Panc1 (cell line): ENCODE data around the gene SPINK1. TPM values are rescaled to one million over a fixed set of nuclear protein-coding genes. Genes with fewer than 3 reads are reported as not detected.
A peak's percentile ranks its signal among the peaks of the same experiment; 100 is the strongest.

Experiments
- ATAC-seq: fragments of 200-7000 bp; cut with Tn5 transposase; 2 replicates; pipeline ENCODE4 v1.9.1; 2020; ENCODE audit warnings: mild to moderate bottlenecking, moderate library complexity
- BruUV-seq: library from RNA; stranded (reverse); fragments of 400-500 nt; replicated peaks from 2 replicates; lab custom pipeline; 2021; lab: Mats Ljungman, UMichigan
- CTCF ChIA-PET: fragments of 300-600 bp; sonication (Branson Sonifier 250); formaldehyde crosslinking; loops from one replicate; lab custom pipeline; 2022; ENCODE audit warnings: antibody characterized with exemption; lab: Charles Lee
- POLR2A ChIA-PET: fragments of 300-600 bp; sonication (Branson Sonifier 250); formaldehyde crosslinking; loops from one replicate; lab custom pipeline; 2022; ENCODE audit warnings: antibody characterized with exemption; lab: Charles Lee
- DNase-seq: peaks from one replicate; pipeline ENCODE4 v3.0.0-alpha.2; 2010; ENCODE audit warnings: low read depth, low spot score
- H3K27ac ChIP-seq: 2 replicates; pipeline ENCODE4 v1.5.1; 2011; ENCODE audit warnings: mild to moderate bottlenecking, low read length, inconsistent platforms
- H3K27me3 ChIP-seq: fragments of 200-500 bp; sonication (Bioruptor generic); 2 replicates; pipeline ENCODE4 v1.6.0; 2014; ENCODE audit warnings: low read length, inconsistent platforms; ENCODE audit not compliant: control insufficient read depth, insufficient read depth
- H3K36me3 ChIP-seq: fragments of 200-500 bp; sonication (Bioruptor generic); 2 replicates; pipeline ENCODE4 v1.5.1; 2014; ENCODE audit warnings: inconsistent platforms, mild to moderate bottlenecking, low read length, moderate library complexity; ENCODE audit not compliant: control insufficient read depth, insufficient read depth
- H3K4me1 ChIP-seq: 2 replicates; pipeline ENCODE4 v1.5.1; 2011; ENCODE audit warnings: inconsistent platforms, mild to moderate bottlenecking, low read length, moderate library complexity; ENCODE audit not compliant: control insufficient read depth, insufficient read depth
- H3K4me3 ChIP-seq, 2 experiments: 2 replicates each; pipeline ENCODE4 v1.5.1; 2011 to 2012; ENCODE audit warnings: low read depth in 2 of 2, low read length in 2 of 2, mild to moderate bottlenecking in 2 of 2, inconsistent platforms in 1 of 2, moderate library complexity in 1 of 2
- H3K9me3 ChIP-seq: fragments of 200-500 bp; sonication (Bioruptor generic); 2 replicates; pipeline ENCODE4 v1.5.1; 2014; ENCODE audit warnings: low read depth, mild to moderate bottlenecking, inconsistent platforms, low read length, moderate library complexity; ENCODE audit not compliant: control insufficient read depth, insufficient read depth
- POLR2AphosphoS5 ChIP-seq: IDR thresholded peaks from 2 replicates; pipeline ENCODE4 v1.6.1; 2012; ENCODE audit warnings: mild to moderate bottlenecking, low read depth, low read length, moderate library complexity
- SIN3A ChIP-seq: IDR thresholded peaks from 2 replicates; pipeline ENCODE4 v1.6.1; 2012; ENCODE audit warnings: low read depth, mild to moderate bottlenecking, low read length, moderate library complexity, borderline replicate concordance; ENCODE audit not compliant: insufficient read depth
- TCF7L2 ChIP-seq: IDR thresholded peaks from 2 replicates; pipeline ENCODE4 v1.6.1; 2011; ENCODE audit warnings: mild to moderate bottlenecking, low read depth, low read length, inconsistent platforms
- in situ Hi-C: cut with HindIII; loops from 2 replicates; pipeline ENCODE4 v1.10.0; 2016; ENCODE audit warnings: low sequenced_read_pairs, low pct_unique_long_range_greater_than_20kb
- intact Hi-C: fragments of 100-400 bp; cut with micrococcal nuclease; formaldehyde crosslinking; loops from one replicate; pipeline ENCODE4 v1.10.0; 2022; ENCODE audit not compliant: unreplicated experiment
- total RNA-seq: library from RNA; stranded (reverse); gene quantifications from one replicate; pipeline ENCODE4 v1.2.1, GENCODE V29; 2021; ENCODE audit not compliant: unreplicated experiment
- TF ChIP-seq, protein P1 (sequence below): fragments of 450-650 bp; IDR thresholded peaks from 2 replicates; pipeline ENCODE4 v1.5.1; 2017; ENCODE audit warnings: mild to moderate bottlenecking
- TF ChIP-seq, protein P2 (sequence below), 2 experiments: IDR thresholded peaks; 2 replicates each; pipeline ENCODE4 v1.6.1; 2011 to 2012; ENCODE audit warnings: low read depth in 2 of 2, control low read depth in 1 of 2, low read length in 1 of 2, mild to moderate bottlenecking in 1 of 2, moderate library complexity in 1 of 2; ENCODE audit not compliant: insufficient read depth in 1 of 2

The SPINK1 gene
- total RNA-seq, 1 experiment from 2014 or later, result 3.0 TPM

DNA sequence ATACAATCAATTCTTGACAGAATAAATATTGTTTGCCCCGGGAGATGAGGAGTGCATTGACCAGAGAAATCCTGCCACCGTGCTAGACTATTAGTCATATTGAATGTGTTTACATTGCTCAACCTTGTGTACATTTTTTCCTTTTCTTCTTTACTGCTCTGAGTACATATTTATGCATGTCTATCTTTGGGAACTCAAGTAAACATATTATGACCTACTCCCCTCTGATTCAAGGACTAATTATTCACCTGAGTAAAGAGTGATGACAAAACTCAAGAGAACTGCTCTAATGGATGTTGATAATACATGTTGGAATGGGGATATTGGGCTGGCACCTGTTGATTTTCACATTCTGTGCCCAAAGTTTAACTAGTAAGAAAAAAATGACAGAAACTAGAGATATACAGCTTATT, 3.9 kb upstream of the SPINK1 start:
- no TSS peak for BruUV-seq
- H3K9me3 ChIP-seq, result no peaks in the 10 kb centered on the region
- DNase-seq (peak; percentile 50), ATAC-seq (no peak)
- H3K36me3 ChIP-seq, result no peaks in the 10 kb centered on the region
- in situ Hi-C loops, result no loop called here
- CTCF ChIA-PET, result no interaction called here
- H3K27ac ChIP-seq, result no peak overlapping the region
- TF ChIP-seq TCF7L2 (no peak), SIN3A (no peak), POLR2AphosphoS5 (no peak)
- TF ChIP-seq, protein P1, sequence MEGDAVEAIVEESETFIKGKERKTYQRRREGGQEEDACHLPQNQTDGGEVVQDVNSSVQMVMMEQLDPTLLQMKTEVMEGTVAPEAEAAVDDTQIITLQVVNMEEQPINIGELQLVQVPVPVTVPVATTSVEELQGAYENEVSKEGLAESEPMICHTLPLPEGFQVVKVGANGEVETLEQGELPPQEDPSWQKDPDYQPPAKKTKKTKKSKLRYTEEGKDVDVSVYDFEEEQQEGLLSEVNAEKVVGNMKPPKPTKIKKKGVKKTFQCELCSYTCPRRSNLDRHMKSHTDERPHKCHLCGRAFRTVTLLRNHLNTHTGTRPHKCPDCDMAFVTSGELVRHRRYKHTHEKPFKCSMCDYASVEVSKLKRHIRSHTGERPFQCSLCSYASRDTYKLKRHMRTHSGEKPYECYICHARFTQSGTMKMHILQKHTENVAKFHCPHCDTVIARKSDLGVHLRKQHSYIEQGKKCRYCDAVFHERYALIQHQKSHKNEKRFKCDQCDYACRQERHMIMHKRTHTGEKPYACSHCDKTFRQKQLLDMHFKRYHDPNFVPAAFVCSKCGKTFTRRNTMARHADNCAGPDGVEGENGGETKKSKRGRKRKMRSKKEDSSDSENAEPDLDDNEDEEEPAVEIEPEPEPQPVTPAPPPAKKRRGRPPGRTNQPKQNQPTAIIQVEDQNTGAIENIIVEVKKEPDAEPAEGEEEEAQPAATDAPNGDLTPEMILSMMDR, result no peak
- TF ChIP-seq, protein P2, sequence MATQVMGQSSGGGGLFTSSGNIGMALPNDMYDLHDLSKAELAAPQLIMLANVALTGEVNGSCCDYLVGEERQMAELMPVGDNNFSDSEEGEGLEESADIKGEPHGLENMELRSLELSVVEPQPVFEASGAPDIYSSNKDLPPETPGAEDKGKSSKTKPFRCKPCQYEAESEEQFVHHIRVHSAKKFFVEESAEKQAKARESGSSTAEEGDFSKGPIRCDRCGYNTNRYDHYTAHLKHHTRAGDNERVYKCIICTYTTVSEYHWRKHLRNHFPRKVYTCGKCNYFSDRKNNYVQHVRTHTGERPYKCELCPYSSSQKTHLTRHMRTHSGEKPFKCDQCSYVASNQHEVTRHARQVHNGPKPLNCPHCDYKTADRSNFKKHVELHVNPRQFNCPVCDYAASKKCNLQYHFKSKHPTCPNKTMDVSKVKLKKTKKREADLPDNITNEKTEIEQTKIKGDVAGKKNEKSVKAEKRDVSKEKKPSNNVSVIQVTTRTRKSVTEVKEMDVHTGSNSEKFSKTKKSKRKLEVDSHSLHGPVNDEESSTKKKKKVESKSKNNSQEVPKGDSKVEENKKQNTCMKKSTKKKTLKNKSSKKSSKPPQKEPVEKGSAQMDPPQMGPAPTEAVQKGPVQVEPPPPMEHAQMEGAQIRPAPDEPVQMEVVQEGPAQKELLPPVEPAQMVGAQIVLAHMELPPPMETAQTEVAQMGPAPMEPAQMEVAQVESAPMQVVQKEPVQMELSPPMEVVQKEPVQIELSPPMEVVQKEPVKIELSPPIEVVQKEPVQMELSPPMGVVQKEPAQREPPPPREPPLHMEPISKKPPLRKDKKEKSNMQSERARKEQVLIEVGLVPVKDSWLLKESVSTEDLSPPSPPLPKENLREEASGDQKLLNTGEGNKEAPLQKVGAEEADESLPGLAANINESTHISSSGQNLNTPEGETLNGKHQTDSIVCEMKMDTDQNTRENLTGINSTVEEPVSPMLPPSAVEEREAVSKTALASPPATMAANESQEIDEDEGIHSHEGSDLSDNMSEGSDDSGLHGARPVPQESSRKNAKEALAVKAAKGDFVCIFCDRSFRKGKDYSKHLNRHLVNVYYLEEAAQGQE (IDR thresholded peaks at IDR 0.05; ENCODE audit: insufficient read depth in 1 of 2, low read depth in 2 of 2, low read length in 1 of 2), result no peak
- intact Hi-C loops, result no loop called here
- POLR2A ChIA-PET, result no interaction called here
- H3K4me3 ChIP-seq, result no peak overlapping the region
- H3K4me1 ChIP-seq, result no peaks in the 10 kb centered on the region
- no peaks in the 10 kb centered on the region for H3K27me3 ChIP-seq

DNA sequence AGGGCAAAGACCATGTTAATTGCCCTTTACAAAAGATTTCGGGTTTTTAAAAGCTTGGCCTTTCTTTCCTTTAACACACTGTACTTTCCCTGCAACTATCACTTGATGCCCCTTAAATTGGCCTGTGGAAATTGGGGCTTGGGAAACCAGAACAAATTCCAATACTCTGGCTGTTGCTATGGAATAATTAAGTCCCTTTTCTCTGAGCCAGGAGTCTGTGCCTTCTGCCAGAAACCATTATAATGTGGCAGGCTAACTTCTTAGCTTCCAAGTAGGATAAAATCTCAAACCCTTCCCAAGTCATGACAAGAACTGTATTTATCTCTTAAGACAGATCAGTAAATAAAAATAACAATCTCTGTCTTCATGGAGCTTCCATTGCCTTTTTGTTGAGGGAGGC, 1.1 kb upstream of the SPINK1 start:
- H3K9me3 ChIP-seq, result no peaks in the 10 kb centered on the region
- H3K36me3 ChIP-seq, result no peaks in the 10 kb centered on the region
- CTCF ChIA-PET, result interaction anchor here (0.5 kb wide), 1 partner anchor 256 kb away, joined by 3 read pairs; no protein-coding TSS in a partner anchor
- H3K27ac ChIP-seq, result no peak overlapping the region
- BruUV-seq, result no TSS peak
- TF ChIP-seq SIN3A (no peak), TCF7L2 (no peak), POLR2AphosphoS5 (no peak)
- TF ChIP-seq, protein P2 (IDR thresholded peaks at IDR 0.05; ENCODE audit: insufficient read depth in 1 of 2, low read depth in 2 of 2, low read length in 1 of 2), result no peak
- TF ChIP-seq, protein P1, result no peak
- ATAC-seq (no peak), DNase-seq (no peak)
- no peak overlapping the region for H3K4me3 ChIP-seq
- no peaks in the 10 kb centered on the region for H3K27me3 ChIP-seq
- POLR2A ChIA-PET, result no interaction called here
- intact Hi-C loops (no loop called here), in situ Hi-C loops (no loop called here)
- no peaks in the 10 kb centered on the region for H3K4me1 ChIP-seq
